ENCODE measurements around the gene STMN3.

Gene STMN3

DNA sequence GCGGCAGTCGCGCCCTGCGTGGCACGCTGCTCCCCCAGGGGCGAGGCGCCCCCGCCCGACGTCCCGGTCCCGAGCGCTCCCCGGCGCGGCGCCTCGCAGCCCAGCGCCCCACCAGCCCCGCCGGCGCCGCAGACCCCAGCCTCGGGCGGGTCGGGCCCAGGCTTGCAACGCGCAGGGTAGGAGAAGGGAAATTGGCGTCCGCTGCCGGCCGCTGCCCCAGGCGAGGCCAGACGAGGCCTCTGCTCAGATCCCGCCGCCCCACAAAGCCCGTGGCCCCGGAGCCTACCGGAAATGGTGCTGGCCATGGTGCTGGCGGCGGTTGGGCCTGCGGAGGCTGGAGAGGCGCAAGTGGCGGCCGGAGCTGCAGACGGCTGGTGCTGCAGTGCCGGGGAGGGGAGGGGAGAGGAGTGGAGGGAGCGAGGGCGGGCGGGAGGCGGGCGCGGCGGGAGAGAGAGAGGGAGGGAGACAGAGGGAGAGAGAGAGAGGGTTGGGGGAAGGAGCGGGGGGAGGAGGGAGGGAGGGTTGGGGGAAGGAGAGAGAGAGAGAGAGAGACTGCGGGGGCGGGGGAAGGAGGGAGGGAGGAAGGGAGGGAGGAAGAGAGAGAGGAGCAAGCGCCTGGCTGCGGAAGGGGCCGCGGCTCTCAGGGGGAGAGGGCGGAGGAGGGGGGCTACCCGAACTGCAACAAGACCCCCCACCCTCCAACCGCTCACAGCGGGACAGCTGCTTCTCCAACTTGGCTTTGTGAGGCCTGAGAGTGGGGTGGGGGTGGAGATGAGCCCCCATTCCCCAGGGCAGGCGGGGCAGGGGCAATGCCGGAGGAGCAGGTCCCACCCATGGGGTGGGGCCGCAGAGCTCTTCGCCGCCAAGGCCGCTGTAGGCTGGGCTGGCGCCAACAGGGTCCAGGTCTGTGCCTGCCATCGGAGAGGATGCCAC, at the start of gene STMN3:
Gene STMN3 (minus strand): TSS at position 384 of the 933 bp plus-strand sequence. CDS start 79 bp downstream, at position 305.
- Histone ChIP-seq H3K27ac (ENCODE audit: low read length) (peak within 1 kb of the TSS; percentile 88), H3K9ac (ENCODE audit: low read length) (peak within 1 kb of the TSS; percentile 91)

DNA sequence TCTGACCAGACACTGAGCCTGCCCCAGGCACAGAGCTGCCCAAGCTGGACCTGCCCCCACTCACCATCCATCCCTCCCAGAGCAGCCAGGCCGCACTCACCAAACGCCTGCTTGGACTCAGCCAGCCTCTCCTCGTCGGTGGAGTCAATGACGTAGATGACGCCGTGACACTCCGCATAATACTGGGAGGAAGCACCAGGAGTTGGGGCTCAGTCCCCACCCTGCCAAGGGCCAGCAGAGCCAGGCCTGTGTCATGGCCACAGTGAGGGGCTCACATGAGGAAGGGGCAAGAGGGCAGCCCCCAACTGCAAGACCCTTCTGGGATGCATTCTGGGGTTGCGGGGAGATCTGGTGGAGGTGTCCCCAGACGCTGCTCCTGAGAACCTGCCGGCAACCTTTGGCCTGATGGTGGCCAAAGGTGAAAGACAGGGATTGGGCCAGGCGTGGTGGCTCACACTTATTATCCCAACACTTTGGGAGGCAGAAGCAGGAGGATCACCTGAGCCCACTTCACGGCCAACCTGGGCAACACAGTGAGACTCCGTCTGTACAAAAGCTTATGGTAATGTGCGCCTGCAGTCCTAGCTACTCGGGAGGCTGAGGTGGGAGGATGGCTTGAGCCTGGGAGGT, 48.9 kb upstream of the STMN3 start:
- Histone ChIP-seq H3K4me1 (ENCODE audit: control insufficient read depth, low read depth, low read length) (peaks cover 3% of the 10 kb centered on the region), H3K9me3 (ENCODE audit: control insufficient read depth, low read depth, low read length) (no peaks in the 10 kb centered on the region), H3K36me3 (ENCODE audit: control insufficient read depth, low read depth, low read length) (peaks cover 24% of the 10 kb centered on the region), H3K27me3 (ENCODE audit: control insufficient read depth, insufficient read depth, low read length) (no peaks in the 10 kb centered on the region), H3K4me3 (ENCODE audit: low read length) (no peak overlapping the region), H3K27ac (ENCODE audit: low read length) (no peak overlapping the region), H3K9ac (ENCODE audit: low read length) (no peak overlapping the region)

More for the DNA sequence above, at the start of gene STMN3:
- Histone ChIP-seq H3K4me3 (ENCODE audit: low read length) (peak within 1 kb of the TSS; percentile 68), H3K9me3 (ENCODE audit: control insufficient read depth, low read depth, low read length) (no peaks in the 10 kb centered on the region), H3K36me3 (ENCODE audit: control insufficient read depth, low read depth, low read length) (no peaks in the 10 kb centered on the region), H3K27me3 (ENCODE audit: control insufficient read depth, insufficient read depth, low read length) (no peaks in the 10 kb centered on the region), H3K4me1 (ENCODE audit: control insufficient read depth, low read depth, low read length) (peaks cover 7% of the 10 kb centered on the region)

DNA sequence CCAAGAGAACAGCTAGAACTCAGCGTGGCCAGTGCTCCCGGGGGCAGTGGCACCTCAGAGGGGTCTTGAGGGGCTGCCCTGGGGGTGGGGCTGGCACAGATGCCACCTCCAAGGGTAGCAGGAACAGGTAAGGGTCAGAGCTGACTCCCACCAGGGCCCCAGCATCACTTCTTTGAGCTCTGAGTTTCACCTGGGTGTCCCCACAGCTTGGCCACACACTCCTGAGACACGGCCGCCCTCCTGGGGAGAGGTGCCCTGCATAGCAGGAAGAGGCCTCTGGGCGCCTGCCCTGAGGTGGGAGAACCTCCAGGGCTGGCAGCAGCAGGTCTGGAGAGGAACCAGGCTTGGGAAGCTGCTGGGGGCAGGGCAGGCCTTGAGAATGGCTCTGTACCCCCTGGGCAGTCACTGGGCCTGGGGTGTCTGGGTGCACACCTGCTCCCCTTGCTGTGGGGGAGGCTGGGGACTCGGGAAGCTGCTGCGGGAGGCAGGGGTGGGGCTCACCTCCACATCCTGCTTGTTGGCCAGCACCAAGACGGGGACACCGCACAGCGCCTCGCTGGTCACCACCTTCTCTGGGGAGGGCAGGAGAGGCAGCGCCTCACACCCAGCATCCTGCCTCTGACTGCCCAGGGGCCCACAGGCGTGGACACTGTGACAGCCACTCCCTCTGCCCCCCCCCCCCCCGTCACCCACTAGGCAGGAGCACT, 48.3 kb upstream of the STMN3 start:
- Histone ChIP-seq H3K27ac (ENCODE audit: low read length) (no peak overlapping the region), H3K9me3 (ENCODE audit: control insufficient read depth, low read depth, low read length) (no peaks in the 10 kb centered on the region), H3K27me3 (ENCODE audit: control insufficient read depth, insufficient read depth, low read length) (no peaks in the 10 kb centered on the region), H3K4me1 (ENCODE audit: control insufficient read depth, low read depth, low read length) (peaks cover 1% of the 10 kb centered on the region), H3K9ac (ENCODE audit: low read length) (no peak overlapping the region), H3K36me3 (ENCODE audit: control insufficient read depth, low read depth, low read length) (peaks cover 22% of the 10 kb centered on the region), H3K4me3 (ENCODE audit: low read length) (no peak overlapping the region)

DNA sequence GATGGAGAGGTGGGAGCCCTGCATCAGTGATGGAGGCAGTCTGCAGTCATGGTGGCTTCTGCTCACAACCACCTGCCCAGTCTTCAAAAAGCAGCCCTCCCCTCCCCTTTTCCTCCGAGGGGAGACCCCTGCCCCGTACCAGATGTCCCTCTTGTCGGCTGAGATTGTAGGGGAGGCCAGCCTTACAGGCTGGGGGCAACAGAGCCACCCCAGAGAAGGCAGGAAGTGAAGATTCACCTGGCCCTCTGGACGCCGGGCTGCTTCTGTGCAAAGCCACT, 47.8 kb upstream of the STMN3 start:
- no peak overlapping the region for H3K9ac ChIP-seq (ENCODE audit: low read length)
- no peaks in the 10 kb centered on the region for H3K27me3 ChIP-seq (ENCODE audit: control insufficient read depth, insufficient read depth, low read length)
- H3K27ac ChIP-seq (ENCODE audit: low read length) = no peak overlapping the region
- peaks cover 17% of the 10 kb centered on the region for H3K36me3 ChIP-seq (ENCODE audit: control insufficient read depth, low read depth, low read length)
- H3K4me1 ChIP-seq (ENCODE audit: control insufficient read depth, low read depth, low read length) = no peaks in the 10 kb centered on the region
- H3K9me3 ChIP-seq (ENCODE audit: control insufficient read depth, low read depth, low read length) = no peaks in the 10 kb centered on the region
- no peak overlapping the region for H3K4me3 ChIP-seq (ENCODE audit: low read length)

DNA sequence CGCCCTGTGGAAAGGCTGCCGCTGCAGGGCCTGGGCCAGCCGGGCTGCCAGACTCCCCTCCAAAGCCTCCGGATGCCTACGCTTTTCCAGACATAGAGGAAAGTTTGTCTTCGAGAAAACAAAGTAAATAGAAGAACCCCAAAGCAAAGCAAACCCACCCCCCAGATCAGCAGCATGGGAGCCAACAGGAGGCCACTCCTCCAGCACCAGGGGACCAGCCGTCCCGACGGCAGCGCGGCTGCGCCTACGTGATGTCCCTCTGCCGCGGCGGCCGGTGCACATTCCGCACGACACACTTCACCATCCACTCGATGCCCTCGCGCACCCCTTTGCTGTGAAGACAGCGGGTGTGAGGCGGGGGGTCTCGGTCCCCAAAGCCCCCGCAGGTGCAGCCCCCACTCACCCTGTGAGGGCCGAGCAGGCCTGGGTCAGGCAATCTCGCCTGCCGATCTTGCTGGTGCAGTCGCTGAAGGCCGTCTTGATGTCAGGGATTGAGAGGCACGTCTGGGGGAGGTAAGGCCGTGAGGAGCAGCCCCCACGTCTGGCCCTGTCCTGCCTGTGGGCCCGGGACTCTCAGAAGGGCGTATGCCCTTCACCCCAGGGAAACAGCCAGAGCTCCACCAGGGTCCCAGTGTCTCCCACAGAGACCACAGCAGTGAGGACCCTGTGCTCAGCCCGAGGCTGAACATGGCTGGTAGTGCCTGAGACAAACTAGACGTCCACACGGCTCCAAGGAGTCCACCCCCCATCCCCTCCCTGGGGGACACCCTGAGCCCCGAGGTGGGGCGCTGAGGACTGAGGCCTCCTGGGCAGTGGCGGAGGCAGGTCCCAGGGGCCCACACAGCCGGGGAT, 47.2 kb upstream of the STMN3 start:
- Histone ChIP-seq H3K27ac (ENCODE audit: low read length) (no peak overlapping the region), H3K27me3 (ENCODE audit: control insufficient read depth, insufficient read depth, low read length) (no peaks in the 10 kb centered on the region), H3K9me3 (ENCODE audit: control insufficient read depth, low read depth, low read length) (no peaks in the 10 kb centered on the region), H3K36me3 (ENCODE audit: control insufficient read depth, low read depth, low read length) (peaks cover 12% of the 10 kb centered on the region), H3K9ac (ENCODE audit: low read length) (no peak overlapping the region), H3K4me1 (ENCODE audit: control insufficient read depth, low read depth, low read length) (no peaks in the 10 kb centered on the region), H3K4me3 (ENCODE audit: low read length) (no peak overlapping the region)

DNA sequence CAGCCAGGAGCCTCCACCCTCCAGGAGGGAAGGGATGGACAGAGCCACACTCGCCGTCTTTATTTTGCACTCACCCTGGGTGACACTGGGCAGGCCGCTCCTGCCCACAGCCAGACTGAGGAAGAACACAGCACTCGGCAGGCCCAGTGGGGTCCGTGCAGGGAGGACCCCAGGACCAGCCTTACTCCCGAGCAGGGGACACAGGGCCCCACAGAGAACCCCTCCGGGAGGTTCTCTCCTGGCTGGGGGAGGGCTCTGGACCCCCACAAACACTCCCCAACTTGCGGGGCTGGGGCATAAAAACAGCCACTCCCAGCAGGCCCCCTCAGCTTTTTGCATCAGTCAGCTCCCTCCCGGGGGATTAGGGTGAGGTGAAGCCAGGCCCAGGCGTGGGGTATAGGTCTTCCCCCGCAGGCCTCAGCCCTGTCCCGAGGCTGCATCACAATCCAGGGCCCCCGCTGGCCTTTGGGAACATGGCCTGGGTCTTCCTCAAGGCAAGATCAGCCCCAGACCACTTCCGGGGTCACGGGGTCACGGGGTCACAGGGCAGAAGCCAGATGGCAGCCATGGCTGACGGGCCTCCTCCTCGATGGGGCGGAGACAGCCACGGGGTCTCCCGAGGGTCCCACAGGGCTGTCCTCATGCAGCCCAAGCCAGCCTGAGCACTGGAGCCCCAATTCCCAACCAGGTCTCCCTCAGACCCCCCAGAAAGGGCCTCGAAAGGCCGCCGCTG, 46.4 kb upstream of the STMN3 start:
- Histone ChIP-seq H3K9me3 (ENCODE audit: control insufficient read depth, low read depth, low read length) (no peaks in the 10 kb centered on the region), H3K4me1 (ENCODE audit: control insufficient read depth, low read depth, low read length) (no peaks in the 10 kb centered on the region), H3K36me3 (ENCODE audit: control insufficient read depth, low read depth, low read length) (peaks cover 5% of the 10 kb centered on the region), H3K27ac (ENCODE audit: low read length) (no peak overlapping the region), H3K4me3 (ENCODE audit: low read length) (no peak overlapping the region), H3K27me3 (ENCODE audit: control insufficient read depth, insufficient read depth, low read length) (no peaks in the 10 kb centered on the region), H3K9ac (ENCODE audit: low read length) (no peak overlapping the region)

DNA sequence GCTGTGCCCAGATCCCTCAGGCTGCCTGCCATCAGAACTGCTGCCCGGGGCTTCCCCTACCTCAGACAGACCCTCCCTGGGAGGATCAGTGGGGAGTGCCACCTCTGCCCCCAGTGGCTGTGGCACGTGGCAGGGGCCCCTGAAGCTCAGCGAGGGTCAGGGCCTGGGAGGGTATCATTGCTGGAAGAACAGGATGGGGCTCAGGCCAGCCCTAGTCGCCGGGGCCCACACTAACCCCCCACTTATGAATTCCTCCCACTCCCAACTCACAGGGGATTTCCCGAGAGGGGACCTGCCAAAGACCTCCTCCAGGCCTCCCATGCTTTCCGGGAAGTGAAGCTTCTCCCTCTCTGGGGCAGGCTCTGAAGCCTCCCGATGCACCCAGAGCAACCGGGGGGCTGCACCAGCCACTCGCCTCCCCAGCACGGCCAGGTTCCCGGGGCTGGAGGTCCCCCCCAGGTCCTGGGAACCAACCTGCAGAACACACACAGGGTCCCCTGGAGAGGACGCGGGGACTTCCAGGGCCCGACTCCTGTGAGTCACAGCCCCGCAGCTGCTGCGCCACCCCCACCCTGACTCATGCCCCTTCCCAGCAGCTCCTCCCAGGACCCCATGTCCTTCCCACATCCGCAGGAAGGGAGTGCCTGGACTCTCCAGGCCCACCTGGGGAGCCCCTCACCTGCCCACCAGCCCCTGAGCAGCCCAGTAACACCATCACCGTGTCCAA, 45.7 kb upstream of the STMN3 start:
- Histone ChIP-seq H3K36me3 (ENCODE audit: control insufficient read depth, low read depth, low read length) (no peaks in the 10 kb centered on the region), H3K9me3 (ENCODE audit: control insufficient read depth, low read depth, low read length) (no peaks in the 10 kb centered on the region), H3K4me3 (ENCODE audit: low read length) (no peak overlapping the region), H3K9ac (ENCODE audit: low read length) (no peak overlapping the region), H3K27me3 (ENCODE audit: control insufficient read depth, insufficient read depth, low read length) (no peaks in the 10 kb centered on the region), H3K4me1 (ENCODE audit: control insufficient read depth, low read depth, low read length) (no peaks in the 10 kb centered on the region), H3K27ac (ENCODE audit: low read length) (no peak overlapping the region)

DNA sequence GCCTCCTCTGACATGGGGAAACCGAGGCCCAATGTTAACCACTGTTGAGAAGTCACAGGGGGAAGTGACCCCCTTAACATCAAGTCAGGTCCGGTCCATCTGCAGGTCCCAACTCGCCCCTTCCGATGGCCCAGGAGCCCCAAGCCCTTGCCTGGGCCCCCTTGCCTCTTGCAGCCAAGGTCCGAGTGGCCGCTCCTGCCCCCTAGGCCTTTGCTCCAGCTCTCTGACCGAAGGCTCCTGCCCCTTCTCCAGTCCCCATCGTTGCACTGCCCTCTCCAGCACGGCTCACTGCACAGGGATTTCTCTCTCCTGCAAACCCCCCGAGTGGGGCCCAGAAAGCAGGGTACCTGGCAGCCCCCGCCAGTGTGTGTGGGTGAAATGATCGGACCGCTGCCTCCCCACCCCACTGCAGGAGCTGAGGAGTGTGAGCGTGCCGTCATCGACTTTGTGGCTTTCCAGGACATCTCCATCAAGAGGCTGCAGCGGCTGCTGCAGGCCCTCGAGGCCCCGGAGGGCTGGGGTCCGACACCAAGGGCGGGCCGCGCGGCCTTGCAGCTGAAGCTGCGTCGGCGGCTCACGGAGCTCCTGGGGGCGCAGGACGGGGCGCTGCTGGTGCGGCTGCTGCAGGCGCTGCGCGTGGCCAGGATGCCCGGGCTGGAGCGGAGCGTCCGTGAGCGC, 44.8 kb upstream of the STMN3 start:
- Histone ChIP-seq H3K9me3 (ENCODE audit: control insufficient read depth, low read depth, low read length) (no peaks in the 10 kb centered on the region), H3K36me3 (ENCODE audit: control insufficient read depth, low read depth, low read length) (no peaks in the 10 kb centered on the region), H3K9ac (ENCODE audit: low read length) (no peak overlapping the region), H3K27ac (ENCODE audit: low read length) (no peak overlapping the region), H3K4me1 (ENCODE audit: control insufficient read depth, low read depth, low read length) (no peaks in the 10 kb centered on the region), H3K4me3 (ENCODE audit: low read length) (no peak overlapping the region), H3K27me3 (ENCODE audit: control insufficient read depth, insufficient read depth, low read length) (no peaks in the 10 kb centered on the region)

DNA sequence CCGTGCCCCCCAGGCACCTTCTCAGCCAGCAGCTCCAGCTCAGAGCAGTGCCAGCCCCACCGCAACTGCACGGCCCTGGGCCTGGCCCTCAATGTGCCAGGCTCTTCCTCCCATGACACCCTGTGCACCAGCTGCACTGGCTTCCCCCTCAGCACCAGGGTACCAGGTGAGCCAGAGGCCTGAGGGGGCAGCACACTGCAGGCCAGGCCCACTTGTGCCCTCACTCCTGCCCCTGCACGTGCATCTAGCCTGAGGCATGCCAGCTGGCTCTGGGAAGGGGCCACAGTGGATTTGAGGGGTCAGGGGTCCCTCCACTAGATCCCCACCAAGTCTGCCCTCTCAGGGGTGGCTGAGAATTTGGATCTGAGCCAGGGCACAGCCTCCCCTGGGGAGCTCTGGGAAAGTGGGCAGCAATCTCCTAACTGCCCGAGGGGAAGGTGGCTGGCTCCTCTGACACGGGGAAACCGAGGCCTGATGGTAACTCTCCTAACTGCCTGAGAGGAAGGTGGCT, 44.2 kb upstream of the STMN3 start:
- Histone ChIP-seq H3K4me3 (ENCODE audit: low read length) (no peak overlapping the region), H3K4me1 (ENCODE audit: control insufficient read depth, low read depth, low read length) (no peaks in the 10 kb centered on the region), H3K27me3 (ENCODE audit: control insufficient read depth, insufficient read depth, low read length) (no peaks in the 10 kb centered on the region), H3K27ac (ENCODE audit: low read length) (no peak overlapping the region), H3K9me3 (ENCODE audit: control insufficient read depth, low read depth, low read length) (no peaks in the 10 kb centered on the region), H3K9ac (ENCODE audit: low read length) (no peak overlapping the region), H3K36me3 (ENCODE audit: control insufficient read depth, low read depth, low read length) (no peaks in the 10 kb centered on the region)
